H1 (cell line): ENCODE results near the gene TMBIM1. TPM values are rescaled to one million over a fixed set of nuclear protein-coding genes. Genes with fewer than 3 reads are reported as not detected.

ENCODE experiments used
- CTCF ChIA-PET: fragments of 300-600 bp; sonication (Branson Sonifier 250); formaldehyde crosslinking; loops from one replicate; lab custom pipeline; 2021; ENCODE audit not compliant: partially characterized antibody; lab: Charles Lee
- POLR2A ChIA-PET: fragments of 300-600 bp; sonication (Branson Sonifier 250); formaldehyde crosslinking; loops from one replicate; lab custom pipeline; 2021; ENCODE audit warnings: inconsistent platforms; ENCODE audit not compliant: partially characterized antibody; lab: Charles Lee
- DNase-seq, 2 experiments: peaks; one replicate each; pipeline versions ENCODE4 v3.0.0 to v3.0.0-alpha.2; 2010 to 2022; ENCODE audit warnings: low spot score in 2 of 2, low read depth in 1 of 2, mixed read lengths in 1 of 2
- FAIRE-seq: peaks from 2 replicates; lab custom pipeline; 2011; peaks lifted over from hg19 to GRCh38; lab: Jason Lieb, UNC
- H2AFZ ChIP-seq: 2 replicates; pipeline ENCODE4 v1.8.1; 2012; ENCODE audit warnings: low read length, inconsistent platforms
- H2AK5ac ChIP-seq: 2 replicates; pipeline ENCODE4 v1.6.1; 2013; ENCODE audit warnings: low read depth, low read length
- H2BK120ac ChIP-seq: replicated peaks from 2 replicates; pipeline ENCODE3; 2013; ENCODE audit warnings: low read depth, low read length, inconsistent platforms
- H2BK12ac ChIP-seq: 2 replicates; pipeline ENCODE4 v1.6.1; 2013; ENCODE audit warnings: low read depth, low read length
- H2BK15ac ChIP-seq: 2 replicates; pipeline ENCODE4 v1.6.1; 2013; ENCODE audit warnings: low read length
- H2BK20ac ChIP-seq: 2 replicates; pipeline ENCODE4 v1.6.1; 2013; ENCODE audit warnings: low read length
- H2BK5ac ChIP-seq: 2 replicates; pipeline ENCODE4 v1.6.1; 2013; ENCODE audit warnings: low read depth, low read length
- H3K14ac ChIP-seq: 2 replicates; pipeline ENCODE4 v1.6.1; 2013; ENCODE audit warnings: inconsistent platforms; ENCODE audit not compliant: insufficient read length
- H3K18ac ChIP-seq: 2 replicates; pipeline ENCODE4 v1.6.1; 2013; ENCODE audit warnings: low read length; ENCODE audit errors: extremely low read depth
- H3K23ac ChIP-seq: 2 replicates; pipeline ENCODE4 v1.6.1; 2013; ENCODE audit warnings: inconsistent platforms; ENCODE audit not compliant: insufficient read length
- H3K23me2 ChIP-seq: 2 replicates; pipeline ENCODE4 v1.6.1; 2013; ENCODE audit warnings: low read depth, low read length
- H3K27ac ChIP-seq: 2 replicates; pipeline ENCODE4 v1.6.1; 2011; ENCODE audit warnings: low read depth, low read length, inconsistent platforms
- H3K27me3 ChIP-seq, 4 experiments: replicated peaks in 1 of 4; 1 replicate in 1 of 4; 2 replicates in 3 of 4; pipeline versions ENCODE4 v1.6.1 to v1.8.1; 2011 to 2013; ENCODE audit warnings: low read length in 3 of 4, mild to moderate bottlenecking in 3 of 4, inconsistent platforms in 2 of 4, mixed read lengths in 2 of 4, moderate library complexity in 1 of 4; ENCODE audit not compliant: control insufficient read depth in 3 of 4, insufficient read depth in 3 of 4; ENCODE audit errors: extremely low read depth in 1 of 4
- H3K36me3 ChIP-seq, 4 experiments: 2 replicates each; pipeline versions ENCODE4 v1.6.1 to v1.8.1; 2011 to 2013; ENCODE audit warnings: mild to moderate bottlenecking in 4 of 4, low read length in 3 of 4, moderate library complexity in 2 of 4, control low read depth in 1 of 4, inconsistent platforms in 1 of 4; ENCODE audit not compliant: insufficient read depth in 4 of 4, control insufficient read depth in 2 of 4
- H3K4ac ChIP-seq: replicated peaks from 2 replicates; pipeline ENCODE3; 2013; ENCODE audit warnings: low read length, low read depth, mixed read lengths, inconsistent platforms; ENCODE audit not compliant: insufficient read length
- H3K4me1 ChIP-seq, 4 experiments: replicated peaks in 1 of 4; 1 replicate in 1 of 4; 2 replicates in 3 of 4; pipeline versions ENCODE4 v1.6.1 to v1.8.1; 2011 to 2013; ENCODE audit warnings: low read length in 3 of 4, inconsistent platforms in 2 of 4, mixed read lengths in 1 of 4; ENCODE audit not compliant: insufficient read depth in 4 of 4, control insufficient read depth in 3 of 4
- H3K4me2 ChIP-seq, 2 experiments: 2 replicates each; pipeline versions ENCODE4 v1.6.1 to v1.8.1; 2011 to 2013; ENCODE audit warnings: low read depth in 2 of 2, low read length in 2 of 2, control low read depth in 1 of 2, inconsistent platforms in 1 of 2, mild to moderate bottlenecking in 1 of 2; ENCODE audit not compliant: insufficient read depth in 1 of 2
- H3K4me3 ChIP-seq, 4 experiments: fragments of 200-600, 300-600 bp in 1 of 4; sonication (generic), shearing (Covaris generic), sonication (Bioruptor Twin) in 1 of 4; 2 replicates each; pipeline versions ENCODE4 v1.5.1 to v1.8.1; 2011 to 2016; ENCODE audit warnings: low read length in 4 of 4, low read depth in 3 of 4, control low read depth in 2 of 4, inconsistent platforms in 2 of 4, mild to moderate bottlenecking in 2 of 4, mixed read lengths in 1 of 4, moderate library complexity in 1 of 4; ENCODE audit not compliant: insufficient read depth in 2 of 4; ENCODE audit errors: extremely low read depth in 1 of 4
- H3K56ac ChIP-seq: replicated peaks from 2 replicates; pipeline ENCODE3; 2013; ENCODE audit warnings: low read depth, mild to moderate bottlenecking, mixed read lengths, low read length, inconsistent platforms; ENCODE audit not compliant: insufficient read length
- H3K79me1 ChIP-seq: 2 replicates; pipeline ENCODE4 v1.6.1; 2013; ENCODE audit warnings: low read depth, low read length, control low read depth
- H3K79me2 ChIP-seq, 2 experiments: 2 replicates each; pipeline versions ENCODE4 v1.6.1 to v1.8.1; 2012 to 2013; ENCODE audit warnings: low read length in 2 of 2, mild to moderate bottlenecking in 2 of 2, inconsistent platforms in 1 of 2; ENCODE audit not compliant: insufficient read depth in 2 of 2, control insufficient read depth in 1 of 2
- H3K9ac ChIP-seq, 4 experiments: replicated peaks in 1 of 4; 1 replicate in 1 of 4; 2 replicates in 3 of 4; pipeline versions ENCODE4 v1.6.1 to v1.8.1; 2011 to 2013; ENCODE audit warnings: low read depth in 3 of 4, low read length in 3 of 4, control low read depth in 2 of 4, mild to moderate bottlenecking in 2 of 4, moderate library complexity in 2 of 4, inconsistent platforms in 1 of 4; ENCODE audit errors: extremely low read depth in 1 of 4
- H3K9me3 ChIP-seq, 2 experiments: 2 replicates each; pipeline versions ENCODE4 v1.6.1 to v1.8.1; 2012 to 2013; ENCODE audit warnings: mild to moderate bottlenecking in 2 of 2, moderate library complexity in 2 of 2, control low read depth in 1 of 2, inconsistent platforms in 1 of 2, low read depth in 1 of 2, low read length in 1 of 2, mixed read lengths in 1 of 2; ENCODE audit not compliant: insufficient read depth in 2 of 2
- H4K20me1 ChIP-seq, 2 experiments: replicated peaks in 1 of 2; 2 replicates each; pipeline versions ENCODE3 to v1.8.1; 2011 to 2013; ENCODE audit warnings: inconsistent platforms in 2 of 2, low read length in 2 of 2, mild to moderate bottlenecking in 1 of 2; ENCODE audit not compliant: insufficient read depth in 2 of 2, control insufficient read depth in 1 of 2
- H4K5ac ChIP-seq: 2 replicates; pipeline ENCODE4 v1.6.1; 2013; ENCODE audit warnings: low read length, low read depth, mixed read lengths, inconsistent platforms; ENCODE audit not compliant: insufficient read length
- H4K8ac ChIP-seq: 2 replicates; pipeline ENCODE4 v1.8.0; 2013; ENCODE audit warnings: mild to moderate bottlenecking, moderate library complexity, low read length, inconsistent platforms; ENCODE audit not compliant: insufficient read depth; ENCODE audit errors: extremely low read depth
- H4K91ac ChIP-seq: replicated peaks from 2 replicates; pipeline ENCODE3; 2013; ENCODE audit warnings: low read length, mixed read lengths, inconsistent platforms; ENCODE audit not compliant: insufficient read length
- ASH2L ChIP-seq: fragments of 200-600, 300-600 bp; sonication (generic); IDR thresholded peaks from one replicate; pipeline ENCODE4 v1.7.1; 2017; ENCODE audit warnings: low read length
- ATF2 ChIP-seq: IDR thresholded peaks from 2 replicates; pipeline ENCODE4 v1.6.1; 2012; ENCODE audit warnings: low read length, inconsistent platforms
- BACH1 ChIP-seq: IDR thresholded peaks from 2 replicates; pipeline ENCODE4 v1.6.1; 2012; ENCODE audit warnings: low read length, improper control_type of control experiment
- BCL11A ChIP-seq, 2 experiments: IDR thresholded peaks; one replicate each; pipeline ENCODE4 v1.6.1; 2011; ENCODE audit warnings: low read depth in 2 of 2, low read length in 2 of 2, mild to moderate bottlenecking in 2 of 2
- CHD2 ChIP-seq: IDR thresholded peaks from 2 replicates; pipeline ENCODE4 v1.6.1; 2012; ENCODE audit warnings: low read length, improper control_type of control experiment
- CTCF ChIP-seq, 3 experiments: IDR thresholded peaks; 1 replicate in 2 of 3; 2 replicates in 1 of 3; pipeline versions ENCODE4 v1.5.1 to v1.6.1; 2011; ENCODE audit warnings: low read length in 3 of 3, mild to moderate bottlenecking in 3 of 3, inconsistent platforms in 2 of 3, low read depth in 1 of 3, moderate library complexity in 1 of 3; ENCODE audit not compliant: insufficient read depth in 1 of 3; ENCODE audit errors: control extremely low read depth in 1 of 3
- KDM4A ChIP-seq: IDR thresholded peaks from one replicate; pipeline ENCODE4 v1.7.1; 2012; ENCODE audit warnings: low read depth, mild to moderate bottlenecking, moderate library complexity, low read length, inconsistent platforms; ENCODE audit not compliant: severe bottlenecking
- SP1 ChIP-seq: IDR thresholded peaks from 2 replicates; pipeline ENCODE4 v1.6.1; 2011; ENCODE audit warnings: low read depth, low read length
- TBP ChIP-seq: IDR thresholded peaks from 2 replicates; pipeline ENCODE4 v1.6.1; 2011; ENCODE audit warnings: low read depth, low read length, improper control_type of control experiment
- TCF12 ChIP-seq: IDR thresholded peaks from 2 replicates; pipeline ENCODE4 v1.6.1; 2011; ENCODE audit warnings: low read depth, mild to moderate bottlenecking, low read length
- WGBS, 2 experiments: shearing (Covaris generic) in 1 of 2; methylation state at CpG; one replicate each; pipeline versions ENCODE4 v1.1.6 to v1.1.7; 2013 to 2015; ENCODE audit warnings: low lambda C conversion rate in 2 of 2, mixed read lengths in 2 of 2, inconsistent platforms in 1 of 2, low coverage in 1 of 2, missing lambda C conversion rate in 1 of 2; ENCODE audit not compliant: insufficient replicate concordance in 2 of 2, insufficient coverage in 1 of 2, insufficient read length in 1 of 2; ENCODE audit errors: extremely low coverage in 1 of 2, missing lambda C conversion rate in 1 of 2; 5-methylcytosine and 5-hydroxymethylcytosine counted together
- polyA plus RNA-seq, 7 experiments: library from polyadenylated mRNA; depleted of rRNA in 3 of 7; stranded (reverse) in 5 of 7; unstranded in 2 of 7; fragments of >200 nt in 5 of 7; fragments of 200-250 nt in 2 of 7; gene quantifications; 1 replicate in 5 of 7; 2 replicates in 1 of 7; 4 replicates in 1 of 7; pipeline versions ENCODE4 v1.2.1 to v1.2.3, GENCODE V29; 2011 to 2013; ENCODE audit warnings: missing spikeins in 2 of 7, mixed read lengths in 2 of 7
- total RNA-seq: library from RNA; stranded (reverse); fragmentation: NEBNext Ultra II Directional; extraction: Animal tissue kit (Norgen Biotek cat#: 25700); gene quantifications from 2 replicates; pipeline ENCODE4 v1.2.1, GENCODE V29; 2021

TMBIM1 gene
- total and polyA plus RNA-seq, 2 of the 8 experiments (the other 6 are each of a cell fraction or from before 2014, with no cell fraction given): 22.1 to 36.8 TPM

GRCh38 chr2:218312267-218312756 is 20.0 kb upstream of the TMBIM1 start:
- POLR2A ChIA-PET: no interaction called here
- TF ChIP-seq BACH1 (no peak), SP1 (no peak), CTCF (IDR thresholded peaks at IDR 0.05; ENCODE audit: control extremely low read depth in 1 of 3, insufficient read depth in 1 of 3, low read depth in 1 of 3, low read length in 3 of 3) (no peak), ATF2 (no peak), KDM4A (no peak), TCF12 (no peak), CHD2 (no peak), ASH2L (no peak), BCL11A (IDR thresholded peaks at IDR 0.05; ENCODE audit: low read depth in 2 of 2, low read length in 2 of 2) (no peak), TBP (no peak)

More at GRCh38 chr2:218312267-218312756, 20.0 kb upstream of the TMBIM1 start:
- H2BK15ac ChIP-seq: no peak overlapping the region
- no peaks in the 10 kb centered on the region for H4K20me1 ChIP-seq
- no peak overlapping the region for H3K9ac ChIP-seq
- H2BK12ac ChIP-seq: no peak overlapping the region
- H4K91ac ChIP-seq: no peak overlapping the region
- no peak overlapping the region for H3K4ac ChIP-seq
- H3K14ac ChIP-seq: no peak overlapping the region
- no peaks in the 10 kb centered on the region for H3K23me2 ChIP-seq
- no peak overlapping the region for H3K4me3 ChIP-seq
- H3K56ac ChIP-seq: no peak overlapping the region
- no peak overlapping the region for H3K18ac ChIP-seq
- WGBS, 2 experiments: 82% methylated on average over 2 of the region's 2 CpGs; no CpG with 5 or more reads in 1 of the 2 experiments
- H4K8ac ChIP-seq: no peak overlapping the region
- H3K27me3 ChIP-seq: no peaks in the 10 kb centered on the region
- H2BK5ac ChIP-seq: no peak overlapping the region
- no peak overlapping the region for H2BK20ac ChIP-seq
- H3K79me1 ChIP-seq: no peaks in the 10 kb centered on the region
- H3K27ac ChIP-seq: no peak overlapping the region
- no peak overlapping the region for H3K4me2 ChIP-seq
- DNase-seq: no peak
- H3K36me3 ChIP-seq: no peaks in the 10 kb centered on the region
- H2BK120ac ChIP-seq: no peak overlapping the region
- H2AFZ ChIP-seq: no peak overlapping the region
- CTCF ChIA-PET: interaction anchor here (0.7 to 1.8 kb wide), 4 partner anchors 10 to 632 kb away, joined by 3 to 10 read pairs (median 4); no protein-coding TSS in a partner anchor
- H3K9me3 ChIP-seq: no peaks in the 10 kb centered on the region
- no peak overlapping the region for H2AK5ac ChIP-seq
- no peak overlapping the region for H3K23ac ChIP-seq
- H4K5ac ChIP-seq: no peak overlapping the region
- no peaks in the 10 kb centered on the region for H3K79me2 ChIP-seq
- no peaks in the 10 kb centered on the region for H3K4me1 ChIP-seq
- no peak for FAIRE-seq
